Transverse colon (tissue), 3 donors: ENCODE data around the gene TMEM59L.

Experiments
- EP300 ChIP-seq: sonication (generic); formaldehyde crosslinking; IDR thresholded peaks from one replicate; pipeline ENCODE4 v1.6.1; 2017; ENCODE audit warnings: antibody characterized with exemption, low read depth
- POLR2A ChIP-seq: fragments of 450-650 bp; IDR thresholded peaks from one replicate; pipeline ENCODE4 v1.6.1; 2016; ENCODE audit warnings: antibody characterized with exemption, mild to moderate bottlenecking, moderate library complexity
- TF ChIP-seq, protein P1 (sequence below), 5 experiments: fragments of 200-600 bp in 3 of 5; fragments of 450-650 bp in 2 of 5; sonication (generic) in 3 of 5; IDR thresholded peaks; 1 replicate in 2 of 5; 2 replicates in 3 of 5; pipeline ENCODE4 v1.5.1; 2016 to 2017; ENCODE audit warnings: antibody characterized with exemption in 5 of 5, inconsistent platforms in 3 of 5, mild to moderate bottlenecking in 2 of 5, moderate library complexity in 1 of 5

GRCh38 chr19:18605196-18605545, 7.5 kb upstream of the TMEM59L start:
- TF ChIP-seq, protein P1, sequence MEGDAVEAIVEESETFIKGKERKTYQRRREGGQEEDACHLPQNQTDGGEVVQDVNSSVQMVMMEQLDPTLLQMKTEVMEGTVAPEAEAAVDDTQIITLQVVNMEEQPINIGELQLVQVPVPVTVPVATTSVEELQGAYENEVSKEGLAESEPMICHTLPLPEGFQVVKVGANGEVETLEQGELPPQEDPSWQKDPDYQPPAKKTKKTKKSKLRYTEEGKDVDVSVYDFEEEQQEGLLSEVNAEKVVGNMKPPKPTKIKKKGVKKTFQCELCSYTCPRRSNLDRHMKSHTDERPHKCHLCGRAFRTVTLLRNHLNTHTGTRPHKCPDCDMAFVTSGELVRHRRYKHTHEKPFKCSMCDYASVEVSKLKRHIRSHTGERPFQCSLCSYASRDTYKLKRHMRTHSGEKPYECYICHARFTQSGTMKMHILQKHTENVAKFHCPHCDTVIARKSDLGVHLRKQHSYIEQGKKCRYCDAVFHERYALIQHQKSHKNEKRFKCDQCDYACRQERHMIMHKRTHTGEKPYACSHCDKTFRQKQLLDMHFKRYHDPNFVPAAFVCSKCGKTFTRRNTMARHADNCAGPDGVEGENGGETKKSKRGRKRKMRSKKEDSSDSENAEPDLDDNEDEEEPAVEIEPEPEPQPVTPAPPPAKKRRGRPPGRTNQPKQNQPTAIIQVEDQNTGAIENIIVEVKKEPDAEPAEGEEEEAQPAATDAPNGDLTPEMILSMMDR (IDR thresholded peaks at IDR 0.05), result no peak
- TF ChIP-seq EP300, result no peak
- TF ChIP-seq POLR2A, result no peak
